Epithelial cell of proximal tubule (primary cell): ENCODE data around the gene ZSWIM1. TPM values are rescaled to one million over a fixed set of nuclear protein-coding genes. Genes with fewer than 3 reads are reported as not detected.

Experiments used
- DNase-seq: peaks from one replicate; pipeline ENCODE4 v3.0.0-alpha.2; 2011; ENCODE audit warnings: low read depth
- H3K4me3 ChIP-seq: 2 replicates; pipeline ENCODE4 v1.5.1; 2011; ENCODE audit warnings: low read depth, mild to moderate bottlenecking, low read length
- CTCF ChIP-seq: conservative IDR thresholded peaks from 2 replicates; pipeline ENCODE4 v1.5.1; 2012; ENCODE audit warnings: low read depth, mild to moderate bottlenecking, low read length
- total RNA-seq: library from RNA; depleted of rRNA; stranded (reverse); fragments of >200 nt; gene quantifications from 2 replicates; pipeline ENCODE4 v1.2.3, GENCODE V29; 2015

ZSWIM1 gene
- total RNA-seq, 1 donor from 2014 or later, result 7.3 TPM

GRCh38 chr20:45888681-45889080 is 7.7 kb downstream of the ZSWIM1 start:
- DNase-seq, result no peak
- TF ChIP-seq CTCF, result no peak
- H3K4me3 ChIP-seq, result no peak overlapping the region

- peak overlapping the region; percentile 87 for H3K4me3 ChIP-seq
- TF ChIP-seq CTCF, result peak; percentile 71
- no peak for DNase-seq
Measured at GRCh38 chr20:45890077-45890984, 9.3 kb downstream of the ZSWIM1 start.

- H3K4me3 ChIP-seq, result peak within 1 kb of the TSS; percentile 87
- no peak for DNase-seq
- no peak for TF ChIP-seq CTCF
Measured at GRCh38 chr20:45890985-45891983, 10.3 kb downstream of the ZSWIM1 start, which contains the start of the genes CTSA and NEURL2. Gene CTSA (plus strand): TSS chr20:45891335. CDS start chr20:45891569, 234 bp downstream. Gene NEURL2 (minus strand): TSS chr20:45891208. CDS start chr20:45890991, 217 bp downstream.

GRCh38 chr20:45892049-45892825 is 11.2 kb downstream of the ZSWIM1 start:
- H3K4me3 ChIP-seq, result peak overlapping the region; percentile 87
- no peak for DNase-seq
- peak; percentile 53 for TF ChIP-seq CTCF

- peak overlapping the region; percentile 87 for H3K4me3 ChIP-seq
- TF ChIP-seq CTCF, result no peak
- DNase-seq, result no peak
Measured at GRCh38 chr20:45892828-45893500, 11.9 kb downstream of the ZSWIM1 start.
